HG02884 (cell line): ENCODE measurements around the gene GPC3.

Experiments used
- ATAC-seq: cut with Tn5 transposase; IDR thresholded peaks from one replicate; pipeline ENCODE4 v1.9.1; 2021; ENCODE audit warnings: mild to moderate bottlenecking, moderate library complexity; ENCODE audit not compliant: unreplicated experiment

The GPC3 gene

DNA sequence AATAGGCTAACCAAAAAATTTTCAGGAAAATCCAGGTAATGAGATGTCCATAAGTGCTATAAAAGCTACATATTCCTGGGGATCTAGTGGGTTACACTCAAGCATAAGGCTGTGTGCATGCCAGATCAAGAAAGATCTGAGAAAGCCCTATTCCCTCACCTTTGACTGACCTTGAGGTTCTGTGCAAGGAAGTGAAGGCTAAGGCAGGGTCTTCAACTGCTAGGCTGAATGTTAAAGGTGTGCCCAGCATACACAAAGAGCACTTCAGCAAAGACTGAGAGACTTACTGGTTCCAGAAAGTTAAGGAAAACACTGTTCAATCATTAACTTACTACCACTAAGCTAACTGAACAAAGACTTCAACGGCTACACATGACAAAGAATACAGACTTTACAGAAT is 269.7 kb downstream of the GPC3 start:
- no peak for ATAC-seq

DNA sequence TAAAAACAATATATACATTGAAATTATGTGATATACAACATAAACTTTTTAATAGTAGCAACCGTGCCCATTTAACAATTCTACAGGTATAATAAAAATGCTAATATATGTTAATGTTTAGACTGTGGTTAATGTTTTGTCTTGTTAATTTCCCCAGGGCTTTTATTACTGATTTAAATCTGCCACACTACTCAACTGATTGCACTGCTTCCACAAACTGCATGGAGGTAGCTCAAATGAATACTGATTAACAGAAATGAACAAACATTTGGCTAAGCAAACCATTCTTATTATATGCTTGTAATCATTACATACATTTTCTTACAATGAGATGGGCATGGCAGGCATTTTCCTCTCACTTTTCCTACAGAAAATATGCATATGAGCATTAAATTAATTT is 275.9 kb downstream of the GPC3 start:
- ATAC-seq: no peak

DNA sequence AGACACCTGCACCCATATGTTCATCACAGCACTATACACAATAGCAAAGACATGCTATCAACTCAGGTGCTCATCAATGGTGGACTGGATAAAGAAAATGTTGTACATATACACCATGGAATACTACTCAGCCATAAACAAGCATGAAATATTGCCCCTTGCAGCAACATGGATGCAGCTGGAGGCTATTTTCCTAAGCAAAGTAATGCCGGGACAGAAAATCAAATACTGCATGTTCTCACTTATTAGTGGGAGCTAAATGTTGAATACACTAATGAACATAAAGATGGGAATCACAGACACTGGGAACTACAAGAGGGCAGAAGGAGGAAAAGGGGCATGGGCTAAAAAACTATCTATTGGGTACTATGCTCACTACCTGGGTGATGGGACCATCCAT is 278.5 kb downstream of the GPC3 start:
- ATAC-seq: no peak

DNA sequence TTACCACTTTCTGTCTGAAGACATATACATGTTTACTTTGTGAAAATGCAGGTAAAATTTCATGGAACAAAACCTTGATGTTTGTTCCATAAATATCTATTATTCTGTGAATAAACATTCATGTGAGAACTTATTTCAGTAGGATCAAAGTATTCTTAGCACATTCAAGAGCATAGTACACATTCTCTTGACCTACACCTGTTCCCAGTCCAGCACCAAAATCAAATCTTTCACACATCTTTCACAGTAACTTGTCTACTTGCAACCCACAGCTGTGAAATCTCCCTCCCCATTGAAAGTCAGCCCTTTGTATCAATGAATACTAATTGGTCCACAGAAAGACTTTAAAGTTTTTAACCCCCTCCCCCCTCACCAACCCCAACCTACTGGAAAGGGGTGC is 283.2 kb downstream of the GPC3 start:
- ATAC-seq: no peak

DNA sequence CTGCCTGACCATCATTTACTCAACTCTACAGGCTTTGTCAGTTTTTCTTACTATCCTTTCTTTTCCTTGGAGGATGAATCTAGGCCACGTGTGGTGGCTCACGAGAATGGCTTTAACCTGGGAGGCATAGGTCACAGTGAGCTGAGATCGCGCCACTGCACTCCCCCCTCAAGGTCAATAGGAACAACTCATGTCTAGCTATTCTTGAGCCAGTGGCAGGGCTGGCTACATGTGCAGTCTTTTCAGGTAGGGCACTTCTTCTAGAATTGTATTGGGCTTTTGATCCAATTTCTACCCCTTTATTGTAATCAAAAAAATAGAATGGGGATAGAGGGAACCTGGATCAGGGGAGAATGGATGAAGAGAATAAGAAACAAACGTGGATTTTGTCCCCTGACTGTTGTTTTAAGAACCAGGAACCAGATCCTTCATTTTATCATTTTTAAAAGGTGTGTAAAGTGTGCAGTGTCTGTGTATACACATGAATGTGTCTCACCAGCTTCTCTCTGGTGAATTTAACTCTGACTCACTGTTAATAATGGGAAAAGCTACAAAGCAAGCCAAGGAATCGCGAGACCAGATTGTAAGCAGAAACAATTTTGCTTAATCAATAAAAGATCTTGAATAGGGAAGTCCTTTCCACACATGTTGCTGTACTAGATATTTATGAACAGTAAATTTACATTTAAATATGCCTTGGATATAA is 286.2 kb downstream of the GPC3 start:
- no peak for ATAC-seq

DNA sequence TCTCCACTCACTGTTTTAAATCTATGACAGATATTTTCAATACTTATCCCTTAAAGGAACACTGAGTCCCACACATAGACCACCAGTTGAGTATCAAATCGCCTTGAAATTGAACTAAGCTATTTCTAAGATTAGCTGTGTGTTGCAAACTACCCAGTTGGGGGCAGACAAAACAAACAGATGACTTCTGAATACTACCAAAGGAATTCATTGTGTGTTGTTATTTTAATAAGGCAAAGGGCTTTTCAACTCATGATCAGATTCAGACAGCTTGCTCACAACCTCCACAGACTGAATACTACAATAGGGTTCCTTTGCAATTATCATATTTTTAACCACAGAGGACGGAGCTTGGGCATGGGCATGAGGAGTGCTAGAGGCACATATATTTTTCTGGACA is 287.1 kb downstream of the GPC3 start:
- no peak for ATAC-seq

DNA sequence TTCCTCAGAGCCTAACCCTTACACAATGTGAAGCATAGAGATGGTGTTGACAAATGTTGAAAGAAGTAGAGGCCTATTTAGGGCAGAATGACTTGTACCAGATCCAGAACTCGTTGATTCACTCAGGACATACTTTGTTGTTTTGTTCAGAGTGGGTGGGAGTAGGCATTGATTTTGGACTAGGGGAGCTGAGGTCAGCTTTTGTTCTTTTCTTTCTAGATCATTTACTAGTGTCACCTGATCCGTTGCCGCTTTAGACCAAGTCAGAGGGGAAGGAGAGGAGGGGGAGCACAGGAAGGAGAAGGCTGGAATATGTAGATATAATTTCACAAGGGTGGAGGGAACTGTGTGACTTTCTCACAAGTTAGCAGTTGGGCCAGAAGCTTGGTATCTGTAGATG is 287.7 kb downstream of the GPC3 start:
- ATAC-seq: no peak

DNA sequence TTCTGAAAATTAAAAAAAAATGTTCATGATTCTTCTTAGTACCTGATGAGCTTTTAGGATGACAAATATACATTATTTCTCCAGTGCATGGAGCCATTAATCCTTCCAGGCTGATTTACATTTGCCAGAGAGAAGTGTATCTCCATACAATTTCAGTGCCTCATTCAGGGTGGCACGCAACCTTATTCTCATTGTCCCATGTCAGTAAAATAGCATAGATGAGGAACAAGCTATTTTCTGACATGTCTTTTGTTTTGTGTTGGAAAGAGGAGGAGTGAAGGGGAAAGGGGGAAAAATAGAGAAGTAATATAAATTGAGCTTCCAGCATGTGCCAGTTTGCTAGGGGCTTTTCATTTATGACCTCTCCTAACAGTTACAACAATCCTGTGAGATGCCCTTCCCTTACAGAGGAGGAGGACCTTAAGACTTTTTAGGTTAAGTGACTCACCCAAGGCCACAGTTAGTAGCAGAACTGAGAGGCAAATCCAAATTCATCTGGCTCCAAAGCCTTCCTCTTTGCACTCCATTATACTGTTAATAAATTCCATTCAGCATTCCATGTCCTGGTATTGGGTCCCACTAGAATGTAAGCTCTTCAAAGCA is 295.3 kb downstream of the GPC3 start:
- no peak for ATAC-seq

DNA sequence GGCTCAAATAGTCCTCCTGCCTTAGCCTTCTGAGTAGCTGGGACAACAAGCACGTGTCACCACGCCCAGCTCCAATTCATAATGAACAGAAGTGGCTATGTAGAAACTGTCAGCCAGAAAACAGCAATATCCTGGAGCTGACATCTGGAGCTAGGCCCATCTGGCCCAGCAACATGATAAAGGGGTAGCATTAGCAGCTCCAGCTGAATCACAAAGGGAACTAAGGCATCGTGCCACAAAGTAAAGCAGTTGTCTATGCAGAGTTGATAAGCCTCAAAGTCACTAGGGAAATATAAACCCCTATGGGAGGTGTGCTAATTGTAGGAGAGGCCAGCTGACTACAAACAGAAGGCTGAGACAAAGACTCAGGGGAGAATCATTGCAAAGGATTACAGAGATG is 299.6 kb downstream of the GPC3 start:
- no peak for ATAC-seq

DNA sequence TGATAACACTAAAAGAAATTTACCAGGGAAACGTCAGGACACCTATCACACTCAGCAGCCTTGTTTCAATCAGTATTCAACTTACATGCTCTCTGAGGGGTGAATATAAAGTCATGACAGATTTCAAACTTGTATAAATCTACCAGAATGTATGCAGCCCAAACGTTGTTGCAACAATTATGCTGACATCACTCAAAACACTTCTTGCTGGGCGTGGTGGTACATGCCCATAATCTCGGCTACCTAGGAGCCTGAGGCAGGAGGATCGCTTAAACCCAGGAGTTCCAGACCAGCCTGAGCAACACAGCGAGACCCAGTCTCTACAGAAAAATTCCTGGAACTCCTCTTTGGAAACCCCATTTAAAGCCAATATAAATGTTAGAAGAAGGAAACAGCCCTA is 303.5 kb downstream of the GPC3 start:
- no peak for ATAC-seq

DNA sequence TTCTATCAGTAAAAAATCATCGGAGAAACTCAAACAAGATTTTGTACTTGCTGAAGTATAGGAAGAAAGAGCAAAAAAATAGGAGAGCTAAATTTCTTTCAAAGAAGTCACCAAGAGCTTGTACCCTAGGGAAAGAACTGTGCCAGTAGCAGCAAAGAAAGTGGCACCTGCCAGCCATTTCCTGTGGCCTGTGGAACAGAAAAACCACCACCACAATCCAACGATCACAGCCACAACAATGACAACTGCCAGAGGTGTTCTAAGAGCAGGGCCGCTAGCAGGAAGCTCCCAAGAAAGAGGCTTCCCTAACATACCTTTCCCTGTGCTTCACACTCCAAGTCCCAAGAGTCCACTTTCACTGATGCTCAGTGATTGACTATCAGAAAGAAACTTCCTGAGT is 304.0 kb downstream of the GPC3 start:
- no peak for ATAC-seq

DNA sequence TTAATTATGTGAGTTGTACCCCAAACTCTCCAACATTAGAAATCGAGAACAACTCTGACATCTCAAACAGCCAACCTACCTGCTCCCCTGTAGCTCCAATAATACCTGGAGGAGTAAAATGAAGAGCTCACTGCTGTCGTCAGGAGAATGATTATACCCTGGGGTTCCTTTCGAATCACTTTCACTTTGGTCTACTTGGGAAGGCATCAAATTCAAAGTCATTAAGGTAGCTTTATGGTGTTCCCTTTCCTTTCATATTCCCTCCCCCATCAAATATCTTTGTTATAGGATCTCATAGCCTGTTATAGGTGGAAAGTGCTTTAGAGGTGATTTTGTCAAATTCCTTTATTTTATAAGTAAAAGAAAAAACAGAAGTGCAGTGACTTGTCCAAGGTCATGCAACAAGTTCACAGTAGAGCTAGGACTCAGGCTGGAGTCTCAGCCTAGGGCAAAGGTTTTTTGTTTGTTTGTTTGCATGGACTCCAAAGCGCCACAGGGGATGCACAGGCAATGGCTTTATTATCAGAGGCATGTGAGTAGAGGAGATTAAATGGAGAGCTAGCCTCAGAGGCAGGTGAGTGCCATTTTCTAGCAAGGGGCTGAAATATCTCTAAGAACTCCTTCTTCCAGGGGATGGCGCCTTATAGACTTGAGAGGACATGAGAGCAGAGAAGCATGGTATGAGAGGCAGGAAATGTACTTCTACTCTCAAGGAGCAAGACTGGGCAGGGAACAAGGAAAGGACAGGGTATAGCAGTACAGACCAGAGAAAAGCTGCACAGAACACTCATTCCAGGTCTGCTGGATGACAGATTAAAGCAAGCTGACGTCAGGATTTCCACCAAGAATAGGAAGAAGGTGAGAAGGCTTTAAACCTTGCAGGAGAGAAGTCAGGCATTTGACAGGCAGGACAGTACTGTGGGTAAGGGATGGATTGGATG is 308.0 kb downstream of the GPC3 start:
- ATAC-seq: no peak

DNA sequence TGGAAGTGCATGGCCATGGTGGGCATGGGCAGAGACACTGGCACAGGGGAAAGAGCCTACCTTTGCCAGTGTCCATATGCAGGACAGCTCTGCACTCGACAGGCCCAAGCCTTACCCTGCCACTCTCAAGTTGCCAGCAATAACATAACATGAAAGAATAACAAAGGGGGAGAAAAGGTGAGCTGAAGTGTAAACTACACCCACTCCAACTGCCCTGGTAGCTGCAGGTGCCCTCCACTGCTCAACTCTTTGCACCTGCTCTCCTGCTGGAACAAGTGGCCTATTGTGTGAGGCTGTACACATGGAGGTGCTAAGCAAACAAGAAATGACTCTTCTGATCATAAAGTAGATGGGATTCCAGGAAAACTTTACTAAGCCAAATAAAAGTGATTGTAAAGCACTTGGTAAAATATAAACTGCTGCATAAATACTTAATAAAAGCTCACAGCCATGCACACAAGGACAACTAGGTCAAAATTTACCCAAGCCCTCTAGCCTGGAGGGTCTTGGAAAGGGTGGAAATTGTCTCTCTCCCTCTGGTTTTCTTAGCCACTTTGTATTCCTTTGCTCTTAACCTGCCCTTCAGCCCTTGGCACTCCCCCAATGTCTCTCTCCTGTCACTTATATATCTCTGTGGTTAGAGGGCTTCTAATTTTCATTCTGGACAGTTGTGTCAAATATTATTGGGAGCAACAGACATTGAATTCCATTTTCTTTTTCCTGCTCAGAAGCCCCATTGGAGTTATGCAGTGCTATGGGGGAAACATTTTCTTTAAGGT is 308.9 kb downstream of the GPC3 start:
- no peak for ATAC-seq

DNA sequence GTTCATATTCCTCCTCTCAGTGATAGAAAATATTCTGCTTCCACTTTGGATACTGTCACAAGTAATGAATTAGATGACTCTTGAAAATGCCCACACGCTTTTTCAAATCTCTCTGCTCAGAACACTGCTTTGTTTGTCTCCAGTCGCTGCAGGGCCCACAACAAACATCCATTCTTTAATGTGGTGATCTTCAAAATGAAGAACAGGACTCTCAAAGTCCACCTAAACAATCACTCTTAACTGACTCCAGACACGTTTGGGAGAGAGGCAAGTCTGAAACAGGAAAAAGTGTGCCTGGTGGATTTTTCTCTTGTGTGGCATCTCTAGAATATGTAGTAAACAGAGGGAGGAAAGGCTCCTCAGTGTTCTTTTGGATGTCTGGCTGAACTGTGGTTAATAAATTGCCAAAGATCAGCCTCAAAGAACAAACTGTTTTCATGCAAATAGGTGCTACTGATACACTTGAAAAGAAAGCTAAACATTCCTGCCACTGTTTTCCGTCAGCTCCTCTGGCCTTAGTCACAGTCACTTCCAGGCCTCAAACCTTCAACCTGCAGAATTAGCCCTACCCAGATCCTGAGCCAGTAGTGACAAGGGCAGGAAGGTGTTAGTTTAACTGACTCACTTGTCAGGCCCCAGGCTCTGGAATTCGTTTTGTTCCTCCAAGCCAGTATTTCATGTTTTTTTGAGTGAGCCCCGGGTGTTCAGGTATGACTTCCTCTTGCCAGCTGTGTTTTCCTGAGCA is 310.5 kb downstream of the GPC3 start:
- no peak for ATAC-seq

DNA sequence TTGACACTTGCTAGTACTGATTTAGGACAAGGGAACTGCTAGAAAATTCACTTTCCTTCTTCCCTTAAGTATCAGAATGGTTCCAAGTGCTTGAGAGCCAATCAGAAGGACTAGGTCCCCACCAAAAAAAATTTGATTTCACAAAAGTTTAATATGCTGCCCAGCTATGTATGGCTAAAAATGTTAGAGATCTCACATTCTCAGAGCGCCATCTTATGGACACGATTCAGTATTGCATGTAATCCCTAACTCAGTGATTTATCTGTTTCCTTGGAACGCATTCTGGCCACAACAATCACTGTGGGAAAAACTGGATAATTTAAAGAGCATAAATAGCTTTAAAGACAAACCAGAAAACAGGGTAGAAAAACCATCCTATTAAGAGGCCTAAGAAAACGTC is 315.0 kb downstream of the GPC3 start:
- ATAC-seq: no peak

DNA sequence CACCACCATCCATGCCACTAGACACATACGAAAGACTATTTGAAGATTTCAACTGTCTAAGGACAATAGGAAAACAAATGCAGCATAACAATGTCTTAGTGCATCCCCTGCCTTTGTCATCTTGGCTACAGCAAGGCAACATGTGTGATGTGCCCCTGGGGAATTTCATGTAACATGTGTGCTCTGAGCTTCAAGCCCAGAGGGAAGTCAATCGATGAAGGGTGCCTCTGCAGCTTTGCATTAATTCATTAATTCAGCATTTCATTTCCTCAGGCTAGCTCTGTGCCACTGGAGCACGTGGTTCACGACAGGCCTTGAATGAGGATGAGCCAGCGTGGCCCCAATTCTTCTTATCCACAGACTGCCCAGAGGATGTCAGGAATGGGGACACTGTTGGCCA is 316.2 kb downstream of the GPC3 start:
- no peak for ATAC-seq

DNA sequence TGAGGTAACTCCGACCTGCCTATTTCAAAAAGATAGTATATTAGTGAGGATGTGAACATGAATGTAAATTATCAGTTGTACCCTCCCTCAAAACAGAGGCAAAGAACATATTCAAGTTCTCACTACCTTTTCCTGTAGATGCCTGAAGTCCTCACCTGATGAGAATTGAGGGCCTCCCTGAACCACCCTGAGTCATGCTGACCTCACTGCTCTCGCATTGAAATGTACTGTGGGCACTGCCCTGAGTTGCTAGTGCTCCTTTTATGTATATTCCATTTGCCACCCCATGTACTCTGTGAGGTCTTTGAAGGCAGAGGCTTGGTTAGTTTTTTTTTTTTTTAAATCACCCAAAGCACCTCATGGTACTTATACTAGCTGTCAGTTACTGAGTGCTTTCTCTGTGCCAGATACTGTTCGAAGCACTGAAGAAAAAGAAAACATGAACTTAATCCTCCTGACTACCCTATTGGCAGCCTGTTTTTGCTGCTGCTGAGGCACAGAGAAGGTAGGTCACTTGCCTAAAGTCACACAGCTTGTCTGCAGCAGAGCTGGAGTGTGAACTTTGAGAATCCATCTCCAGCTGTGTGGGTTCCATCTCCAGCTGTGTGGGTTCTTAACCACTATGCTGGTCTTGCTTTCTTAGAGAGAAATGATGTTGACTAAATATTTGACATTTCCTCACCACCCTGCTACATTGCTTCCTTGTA is 317.0 kb downstream of the GPC3 start:
- ATAC-seq: no peak

DNA sequence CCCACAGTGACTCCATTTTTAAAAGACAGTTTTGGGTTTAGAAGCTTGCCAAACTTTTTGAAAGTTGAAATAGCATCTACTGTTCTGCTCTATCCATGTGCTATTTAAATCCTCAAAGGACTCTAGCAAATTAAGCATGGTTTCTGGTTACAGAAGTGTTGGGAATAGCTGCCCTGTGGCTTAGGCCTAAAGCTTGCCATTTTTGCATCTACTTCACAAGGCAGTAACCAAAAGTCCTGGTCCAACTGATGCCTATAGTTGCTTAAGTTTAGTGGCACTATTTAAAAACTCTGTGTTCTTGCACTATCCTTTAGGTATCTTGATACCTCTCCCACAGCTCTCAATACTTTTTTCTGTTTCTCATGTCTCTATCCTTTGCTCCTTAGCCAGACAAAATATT is 319.1 kb downstream of the GPC3 start:
- ATAC-seq: no peak

DNA sequence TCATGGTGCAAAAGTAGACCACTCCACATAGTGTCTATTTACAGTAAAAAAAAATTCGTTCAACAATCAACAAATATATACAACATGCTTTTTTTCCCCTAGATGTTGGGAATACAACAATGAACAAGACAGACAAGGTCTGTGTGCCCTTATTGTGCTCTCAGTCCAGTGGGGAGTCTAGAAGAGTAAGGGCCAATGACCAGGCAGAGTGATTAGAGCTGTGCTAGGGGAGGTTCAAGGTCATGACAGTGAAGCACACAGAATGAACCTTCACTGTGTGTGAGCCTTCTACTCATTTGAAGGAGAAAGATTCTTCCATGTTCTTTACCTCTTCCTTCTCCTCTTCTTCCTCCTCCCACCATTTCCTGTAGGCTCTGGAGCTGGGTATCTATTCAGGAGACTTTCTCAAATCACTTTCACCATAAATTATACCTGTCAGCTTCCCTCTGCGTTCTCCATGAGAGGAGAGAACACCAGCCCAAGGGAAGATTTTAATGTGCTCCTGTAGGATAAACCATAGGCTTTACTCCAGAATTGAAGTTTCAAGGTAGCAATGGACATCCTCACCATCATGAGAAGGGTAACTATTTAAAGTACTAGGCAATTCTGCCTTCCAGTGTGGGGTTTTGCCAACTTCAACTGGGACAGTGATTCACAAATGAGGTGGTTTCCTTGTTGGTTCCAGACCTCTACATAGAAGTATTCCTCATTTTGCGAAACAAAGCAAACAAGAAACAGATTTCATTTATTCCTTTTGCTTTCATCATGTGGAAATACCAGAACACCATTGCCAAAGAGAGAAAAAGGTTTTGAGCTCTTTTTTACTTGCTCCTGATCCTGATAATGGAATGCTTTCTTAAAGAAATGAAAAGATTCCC is 323.2 kb downstream of the GPC3 start:
- no peak for ATAC-seq
